HCEC 1CT (cell line): ENCODE results near the gene SWI5.
A peak's percentile ranks its signal among the peaks of the same experiment; 100 is the strongest.
"Not testable (repeated sequence)": the region's sequence is repeated elsewhere in the genome, so short reads cannot be mapped to it uniquely, and the experiment has no call there.

Source experiments
- DNase-seq: peaks from one replicate; pipeline ENCODE4 v3.0.0-alpha.2; 2017

Gene SWI5

GRCh38 chr9:128252317-128253139, 23.5 kb upstream of the SWI5 start:
- no peak for DNase-seq

DNA sequence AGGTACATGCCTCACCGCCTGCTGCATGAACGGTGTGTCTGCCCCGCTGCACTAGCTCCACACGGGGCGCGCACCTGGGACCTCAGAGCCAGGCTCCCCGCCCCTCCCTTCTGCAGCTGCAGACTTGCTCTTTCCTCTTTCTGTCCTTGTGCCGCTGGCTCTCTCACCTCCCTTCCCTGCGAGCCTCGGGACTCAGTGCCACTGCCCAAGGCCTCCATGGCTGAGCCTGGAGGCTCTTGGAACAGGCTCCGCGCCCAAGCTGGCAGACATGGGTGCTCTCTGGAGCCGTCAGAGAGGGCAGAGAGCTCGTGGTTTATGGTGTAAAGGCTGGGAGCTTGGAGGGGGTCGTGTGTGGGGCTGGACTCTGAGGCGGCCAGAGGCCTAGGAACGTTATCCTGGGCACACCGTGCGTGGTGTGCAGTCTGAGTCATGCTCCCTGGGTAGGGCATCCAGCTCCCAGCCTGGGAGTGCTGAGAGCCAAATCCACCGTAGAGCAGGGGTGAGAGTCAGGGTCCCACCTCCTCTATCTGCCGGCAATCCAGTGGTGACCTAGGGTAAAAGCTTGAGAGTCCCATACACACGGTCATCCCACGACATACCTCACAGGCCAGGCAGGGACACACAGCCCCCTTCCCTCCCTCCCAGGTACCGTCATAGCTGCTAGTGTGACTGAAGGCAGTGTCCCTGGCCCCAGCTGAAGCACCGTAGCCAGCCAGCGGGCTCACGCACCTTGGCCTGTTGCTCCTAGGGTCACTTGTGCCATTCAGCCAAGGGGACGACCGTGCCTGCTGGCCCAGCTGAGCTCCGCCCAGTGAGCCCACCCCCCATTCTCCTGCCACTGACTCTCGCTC, 22.7 kb upstream of the SWI5 start:
- no peak for DNase-seq

DNA sequence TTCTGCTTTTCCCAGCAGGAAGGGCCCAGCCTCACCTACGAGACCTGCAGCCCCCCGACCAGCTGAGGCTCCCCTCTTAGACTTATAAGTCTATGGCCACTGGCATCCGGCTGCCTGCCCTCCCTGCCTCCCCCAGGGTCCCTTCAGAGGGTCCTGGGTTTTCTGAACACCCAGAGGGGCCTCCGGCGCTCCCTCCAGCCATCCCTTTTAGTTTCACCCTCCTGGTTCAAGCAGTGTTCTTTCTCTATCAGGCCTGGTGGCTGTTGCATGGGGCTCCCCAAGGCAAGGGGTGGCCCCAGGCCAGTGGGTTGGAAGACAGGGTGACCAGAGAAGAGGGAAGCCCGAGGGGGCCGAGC, 22.1 kb upstream of the SWI5 start:
- no peak for DNase-seq

DNA sequence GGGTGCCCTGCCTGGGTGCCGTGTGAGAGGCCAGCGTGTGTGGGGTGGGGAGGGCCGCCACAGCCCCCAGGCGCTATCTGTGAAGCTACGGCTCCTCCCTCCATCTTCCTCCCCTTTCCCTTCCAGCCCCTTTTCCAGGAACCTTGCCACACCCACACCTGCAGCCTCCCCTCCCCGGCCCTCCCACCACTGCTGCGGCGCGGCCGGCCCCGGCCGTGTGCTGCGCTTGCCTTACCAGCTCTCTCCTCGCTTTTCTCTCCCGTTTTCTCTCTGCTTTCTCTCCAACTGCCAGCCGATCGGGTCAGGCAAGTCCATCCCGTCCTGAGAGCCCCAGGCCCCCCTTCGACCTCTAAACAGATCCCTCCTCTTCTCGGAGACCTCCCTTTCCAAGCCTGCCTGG, 21.7 kb upstream of the SWI5 start:
- no peak for DNase-seq

DNA sequence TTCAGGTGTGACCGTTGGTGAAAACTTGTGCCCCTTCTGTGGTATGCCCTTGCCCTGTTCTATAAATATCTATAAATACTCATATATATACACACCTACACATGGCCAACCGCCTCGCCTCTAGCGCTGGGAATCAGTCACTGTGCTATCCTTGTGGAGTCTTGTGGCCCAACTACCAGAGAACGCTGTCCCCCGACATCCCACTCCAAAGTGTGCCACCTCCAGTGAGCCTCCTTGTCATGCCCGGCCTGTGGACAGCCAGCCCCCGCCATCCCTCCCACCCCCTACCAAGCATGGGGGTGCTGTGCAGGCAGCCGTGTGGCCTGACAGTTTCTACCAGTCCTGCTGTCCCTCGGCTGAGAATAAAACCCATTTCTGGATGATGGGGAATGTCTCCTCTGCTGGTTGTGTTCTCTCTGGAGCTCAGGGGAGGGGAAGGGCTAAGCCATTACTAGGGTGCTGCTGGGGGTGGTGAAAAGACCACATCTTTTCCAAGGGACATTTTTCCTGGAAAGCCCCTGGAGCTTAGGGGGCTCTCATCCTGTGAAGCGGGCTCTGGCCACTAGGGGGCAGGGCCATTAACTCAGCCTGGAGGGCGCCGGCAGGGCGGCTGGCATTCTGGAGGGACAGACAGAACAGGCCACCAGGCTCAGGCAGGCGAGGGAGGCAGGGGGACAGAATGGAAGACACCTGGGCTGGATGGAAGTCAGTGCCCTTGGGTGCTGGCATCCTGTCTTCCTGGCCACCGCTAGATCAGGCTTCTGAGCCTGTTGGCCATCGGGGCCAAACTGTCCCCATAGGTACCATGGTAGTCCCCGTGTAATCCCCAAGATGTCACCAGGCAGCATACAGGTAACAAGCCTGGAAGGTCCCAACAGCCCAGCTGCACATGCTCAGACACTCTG, 21.0 kb upstream of the SWI5 start:
- peak; percentile 19 for DNase-seq

GRCh38 chr9:128257086-128257825, 18.8 kb upstream of the SWI5 start:
- DNase-seq: no peak

- DNase-seq: no peak
Observed at GRCh38 chr9:128257907-128258306, 18.2 kb upstream of the SWI5 start.

DNA sequence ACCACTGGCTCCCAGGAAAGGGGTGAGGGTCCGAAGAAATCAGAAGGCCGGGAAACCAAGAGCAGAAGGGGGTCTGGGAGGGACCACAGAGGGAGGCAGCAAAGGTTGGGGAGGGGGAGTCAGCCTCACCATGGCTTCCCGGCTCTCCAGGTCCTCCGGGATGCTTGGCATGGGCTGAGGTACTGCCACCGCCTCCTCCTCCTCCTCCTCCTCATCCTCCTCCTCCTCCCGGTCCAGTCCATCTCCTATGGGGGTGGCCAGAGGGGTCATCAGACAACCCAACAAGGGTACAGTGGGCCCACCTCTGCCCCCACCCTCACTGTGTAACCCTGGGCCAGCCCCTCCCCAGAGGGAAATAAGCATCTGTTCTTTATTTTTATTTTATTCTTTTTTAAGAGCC, 17.8 kb upstream of the SWI5 start:
- DNase-seq: no peak

DNA sequence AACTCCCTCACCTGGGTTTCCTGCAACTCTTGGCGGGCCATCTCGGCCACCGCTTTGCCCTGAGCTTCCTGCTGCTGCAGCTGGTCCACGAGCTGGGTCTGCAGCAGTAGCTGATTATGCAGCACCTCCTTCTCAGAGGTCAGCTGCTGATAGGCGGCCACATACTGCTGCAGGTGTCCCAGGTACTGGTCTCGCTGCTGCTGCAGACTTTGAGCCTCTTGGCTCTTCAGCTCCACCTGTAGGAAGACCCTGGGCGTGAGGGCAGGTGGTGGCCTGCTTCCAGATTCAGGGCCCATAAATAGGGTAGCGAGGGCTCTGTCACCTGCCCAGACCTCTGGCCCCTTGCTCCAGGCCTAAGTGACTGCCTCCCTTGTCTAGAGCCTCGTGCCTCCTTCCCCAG, 16.9 kb upstream of the SWI5 start:
- DNase-seq: no peak

DNA sequence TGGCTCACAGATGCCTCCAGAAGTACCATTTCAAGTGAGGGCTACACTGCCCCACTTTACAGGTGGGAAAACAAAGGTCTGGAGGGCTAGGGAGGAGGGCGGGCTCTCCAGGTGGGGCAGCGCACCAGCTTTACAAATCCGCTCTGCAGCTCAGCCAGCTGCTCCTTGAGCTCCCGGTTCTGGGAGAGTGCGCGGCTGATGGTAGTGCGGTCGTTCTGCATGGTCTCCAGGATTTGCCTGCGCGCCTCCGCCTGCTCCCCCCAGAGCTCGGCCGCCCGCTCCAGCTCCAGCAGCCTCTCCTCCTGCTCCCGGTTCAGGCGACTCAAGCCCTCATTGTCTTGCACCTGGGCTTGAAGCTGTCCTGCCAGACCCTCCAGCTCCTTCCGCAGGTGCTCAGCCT, 15.7 kb upstream of the SWI5 start:
- DNase-seq: no peak

- DNase-seq: no peak
Observed at GRCh38 chr9:128262687-128263086, 13.4 kb upstream of the SWI5 start.

DNA sequence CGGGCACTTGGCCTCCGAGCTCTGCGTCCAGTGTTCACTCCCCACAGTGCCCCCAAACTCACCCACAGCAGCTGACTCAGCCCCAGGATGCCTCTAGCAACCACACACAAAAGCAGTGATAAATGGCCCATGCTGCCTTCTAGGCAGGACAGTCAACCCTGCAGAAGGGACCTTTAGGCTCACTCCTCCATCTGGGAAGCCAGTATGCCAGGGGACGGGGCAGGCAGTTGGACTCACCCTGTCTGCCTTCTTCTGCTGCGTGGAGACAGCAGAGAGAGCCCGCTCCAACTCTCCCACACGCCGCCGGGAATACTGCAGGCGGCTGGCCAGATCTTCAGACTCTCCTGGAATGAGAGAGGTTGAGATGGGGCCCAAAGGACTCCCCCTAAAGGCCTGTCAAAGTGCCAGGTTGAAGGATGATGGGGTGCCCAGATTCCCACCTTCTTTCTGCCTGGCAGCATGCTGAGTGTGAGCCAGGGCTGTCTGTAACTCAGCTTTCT, 10.7 kb upstream of the SWI5 start:
- DNase-seq: no peak

DNA sequence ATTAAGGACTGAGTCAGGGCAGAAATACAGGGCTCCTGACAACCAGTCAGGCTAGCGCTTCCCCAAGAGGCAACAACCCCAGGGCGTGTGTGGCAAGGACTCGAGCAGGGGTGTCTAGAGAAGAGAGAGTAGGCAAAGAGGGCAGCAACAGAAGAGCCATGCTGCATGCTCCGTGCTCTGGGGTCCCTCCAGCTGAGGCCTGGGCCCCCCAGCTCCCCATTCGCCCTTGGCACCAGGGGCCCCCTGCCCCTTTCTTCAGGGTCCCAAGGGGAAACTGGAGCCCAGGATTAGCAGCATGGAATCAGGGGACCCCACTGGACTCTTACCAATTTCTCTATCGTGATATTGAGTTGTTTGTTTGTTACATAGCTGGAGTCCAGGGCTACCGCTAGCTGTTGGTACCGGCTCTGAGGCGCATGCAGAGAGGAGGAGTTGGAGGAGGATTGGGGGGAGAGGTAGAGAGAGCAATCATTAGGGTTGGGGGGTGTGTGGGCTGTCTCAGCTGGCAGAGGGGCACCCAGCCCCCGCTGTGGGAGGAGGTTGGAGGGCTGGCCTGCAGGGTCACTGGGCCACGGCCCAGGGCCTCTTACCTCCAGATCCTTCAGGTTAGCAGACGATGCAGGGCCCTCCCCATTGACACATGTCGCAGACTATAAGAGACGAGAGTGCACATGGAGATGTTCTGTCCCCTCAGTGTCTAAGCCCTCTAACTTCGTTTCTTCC, 9.0 kb upstream of the SWI5 start:
- no peak for DNase-seq

DNA sequence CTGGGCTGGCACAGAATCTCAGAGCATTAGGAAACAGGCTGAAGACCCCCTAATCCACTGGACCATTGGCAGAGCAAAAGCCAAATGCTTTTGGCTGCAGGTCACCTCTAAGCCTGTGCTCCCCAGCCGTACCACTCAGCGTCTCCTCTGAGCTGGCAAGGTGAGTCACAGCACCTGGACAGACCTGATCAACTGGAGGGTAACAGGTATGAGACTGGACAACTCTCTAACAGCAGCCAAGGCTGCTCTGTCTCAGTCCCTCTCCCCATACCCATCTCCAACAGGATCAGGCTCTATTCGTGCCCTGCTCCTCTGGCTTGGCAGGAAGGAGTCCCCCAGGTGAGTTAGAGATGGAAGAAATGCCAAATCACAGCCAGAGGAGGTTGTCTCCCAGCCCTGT, 5.0 kb upstream of the SWI5 start:
- DNase-seq: no peak

- no peak for DNase-seq
Observed at GRCh38 chr9:128271512-128271911, 4.6 kb upstream of the SWI5 start.

- no peak for DNase-seq
Observed at GRCh38 chr9:128274245-128274644, 1.8 kb upstream of the SWI5 start.

- peak; percentile 34 for DNase-seq
Observed at GRCh38 chr9:128275198-128276007, 673 bp upstream of the SWI5 start, which contains the start of gene GOLGA2. TSS of gene GOLGA2 (minus strand) at chr9:128276007. CDS start at chr9:128275976, 31 bp downstream.

GRCh38 chr9:128276574-128277270, 646 bp downstream of the SWI5 start:
- no peak for DNase-seq

- not testable (repeated sequence) for DNase-seq
Observed at GRCh38 chr9:128279088-128280073, 3.3 kb downstream of the SWI5 start.
